Keratinocyte (primary cell): Measurements from ENCODE around the gene FHIT. TPM values are rescaled to one million over a fixed set of nuclear protein-coding genes. Genes with fewer than 3 reads are reported as not detected.
"Not testable (repeated sequence)": the region's sequence is repeated elsewhere in the genome, so short reads cannot be mapped to it uniquely, and the experiment has no call there.

Experiments used
- DNase-seq: peaks from one replicate; pipeline ENCODE4 v3.0.0-alpha.2; 2011; ENCODE audit warnings: low read depth, missing footprints, low spot score
- FAIRE-seq: peaks from 2 replicates; lab custom pipeline; 2011; peaks lifted over from hg19 to GRCh38; lab: Jason Lieb, UNC
- H2AFZ ChIP-seq: 2 replicates; pipeline ENCODE4 v1.6.0; 2012; ENCODE audit warnings: low read length, control low read depth, inconsistent platforms; ENCODE audit not compliant: control insufficient read depth
- H3K27ac ChIP-seq: 2 replicates; pipeline ENCODE4 v1.5.1; 2011; ENCODE audit warnings: low read length; ENCODE audit not compliant: control insufficient read depth, insufficient read depth
- H3K27me3 ChIP-seq: 3 replicates; pipeline ENCODE4 v1.6.0; 2011; ENCODE audit warnings: low read length; ENCODE audit not compliant: control insufficient read depth, insufficient read depth; ENCODE audit errors: extremely low read depth
- H3K36me3 ChIP-seq, 2 experiments: 2 replicates in 1 of 2; 3 replicates in 1 of 2; pipeline ENCODE4 v1.5.1; 2011; ENCODE audit warnings: low read length in 2 of 2, mild to moderate bottlenecking in 1 of 2; ENCODE audit not compliant: control insufficient read depth in 2 of 2, insufficient read depth in 2 of 2; ENCODE audit errors: extremely low read depth in 1 of 2
- H3K4me1 ChIP-seq: 3 replicates; pipeline ENCODE4 v1.5.1; 2011; ENCODE audit warnings: low read length; ENCODE audit not compliant: control insufficient read depth, insufficient read depth; ENCODE audit errors: extremely low read depth
- H3K4me2 ChIP-seq: 3 replicates; pipeline ENCODE4 v1.6.0; 2011; ENCODE audit warnings: low read depth, low read length; ENCODE audit not compliant: control insufficient read depth, insufficient read depth; ENCODE audit errors: extremely low read depth
- H3K4me3 ChIP-seq, 3 experiments: fragments of 200-600 bp in 1 of 3; sonication (generic) in 1 of 3; 2 replicates in 2 of 3; 3 replicates in 1 of 3; pipeline ENCODE4 v1.5.1; 2011 to 2016; ENCODE audit warnings: low read length in 3 of 3, mild to moderate bottlenecking in 3 of 3, control low read depth in 2 of 3, inconsistent platforms in 1 of 3, low read depth in 1 of 3, mixed read lengths in 1 of 3, mixed run types in 1 of 3, moderate library complexity in 1 of 3; ENCODE audit not compliant: control insufficient read depth in 2 of 3, insufficient read depth in 2 of 3; ENCODE audit errors: extremely low read depth in 1 of 3
- H3K79me2 ChIP-seq: 2 replicates; pipeline ENCODE4 v1.6.0; 2012; ENCODE audit warnings: low read length; ENCODE audit not compliant: control insufficient read depth, insufficient read depth
- H3K9ac ChIP-seq: 3 replicates; pipeline ENCODE4 v1.6.0; 2011; ENCODE audit warnings: low read length; ENCODE audit not compliant: control insufficient read depth, insufficient read depth; ENCODE audit errors: extremely low read depth
- H3K9me1 ChIP-seq: 3 replicates; pipeline ENCODE4 v1.6.0; 2011; ENCODE audit warnings: low read length; ENCODE audit not compliant: control insufficient read depth, insufficient read depth; ENCODE audit errors: extremely low read depth
- H3K9me3 ChIP-seq: 2 replicates; pipeline ENCODE4 v1.5.1; 2012; ENCODE audit warnings: low read depth, low read length; ENCODE audit not compliant: control insufficient read depth
- H4K20me1 ChIP-seq: 3 replicates; pipeline ENCODE4 v1.6.0; 2011; ENCODE audit warnings: low read length; ENCODE audit not compliant: control insufficient read depth, insufficient read depth; ENCODE audit errors: extremely low read depth
- EZH2 ChIP-seq: IDR thresholded peaks from one replicate; pipeline ENCODE4 v1.6.1; 2012; ENCODE audit warnings: inconsistent platforms, mild to moderate bottlenecking, low read length, moderate library complexity
- dilution Hi-C: fragments of 300-500 bp; cut with MboI; formaldehyde crosslinking; loops from one replicate; pipeline ENCODE4 v1.7.0; 2020; ENCODE audit warnings: low sequenced_read_pairs; ENCODE audit not compliant: extremely low pct_ligation_motif_present
- polyA plus RNA-seq, 5 experiments: library from polyadenylated mRNA; depleted of rRNA in 3 of 5; stranded (reverse) in 3 of 5; stranded (forward) in 1 of 5; unstranded in 1 of 5; fragments of >200 nt; gene quantifications; 1 replicate in 1 of 5; 2 replicates in 3 of 5; 3 replicates in 1 of 5; pipeline versions ENCODE4 v1.2.1 to v1.2.3, GENCODE V29; 2011 to 2012; ENCODE audit warnings: missing spikeins in 2 of 5, low read depth in 1 of 5, low replicate concordance in 1 of 5
- TF ChIP-seq, protein P1 (sequence below), 3 experiments: IDR thresholded peaks in 1 of 3; conservative IDR thresholded peaks in 1 of 3; optimal IDR thresholded peaks in 1 of 3; 2 replicates in 2 of 3; 3 replicates in 1 of 3; pipeline versions ENCODE3 to v1.5.1; 2011; ENCODE audit warnings: low read length in 3 of 3, mild to moderate bottlenecking in 3 of 3, moderate library complexity in 2 of 3, control low read depth in 1 of 3, inconsistent platforms in 1 of 3; ENCODE audit not compliant: insufficient read depth in 2 of 3; ENCODE audit errors: extremely low read depth in 1 of 3

FHIT gene
- polyA plus RNA-seq, 1 donor (not counting 4 experiments of a cell fraction or from before 2014, with no cell fraction given) = 2.2 TPM

DNA sequence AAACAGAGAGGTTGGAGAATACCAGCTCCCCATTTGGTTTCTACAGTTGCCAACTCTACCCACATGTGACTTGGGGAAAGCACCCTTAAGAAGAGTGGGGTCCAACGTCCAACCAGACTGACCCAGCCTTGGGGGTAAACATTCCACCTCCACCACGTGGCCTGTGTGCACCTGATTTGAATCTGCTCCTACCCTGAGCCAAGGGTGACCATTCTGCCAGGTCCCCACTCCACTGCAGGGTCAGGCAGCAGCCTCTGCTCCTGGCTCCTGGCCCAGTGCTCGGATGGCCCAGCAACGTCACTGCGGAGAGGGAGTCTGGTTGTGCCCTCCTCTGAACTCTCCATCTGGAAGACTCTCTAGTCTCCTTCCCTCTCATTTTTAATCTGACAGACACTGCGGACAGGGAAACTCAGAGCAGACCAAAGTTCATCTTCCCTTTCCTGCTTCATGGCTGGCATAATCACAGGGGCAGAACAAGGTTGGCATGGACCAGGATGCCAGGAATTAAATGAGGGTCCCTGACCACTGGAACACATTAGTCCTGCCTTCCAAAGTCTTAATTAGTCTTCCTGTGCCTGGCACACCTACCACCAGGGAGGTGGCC is 29.4 kb downstream of the FHIT start:
- Histone ChIP-seq H3K27ac (no peak overlapping the region), H3K79me2 (no peaks in the 10 kb centered on the region), H3K36me3 (no peaks in the 10 kb centered on the region), H2AFZ (no peak overlapping the region), H3K9me1 (no peaks in the 10 kb centered on the region), H3K4me3 (no peak overlapping the region), H3K4me1 (no peaks in the 10 kb centered on the region), H4K20me1 (no peaks in the 10 kb centered on the region), H3K27me3 (no peaks in the 10 kb centered on the region), H3K9me3 (no peaks in the 10 kb centered on the region), H3K4me2 (no peak overlapping the region), H3K9ac (no peak overlapping the region)
- FAIRE-seq (no peak), DNase-seq (no peak)
- TF ChIP-seq, protein P1, sequence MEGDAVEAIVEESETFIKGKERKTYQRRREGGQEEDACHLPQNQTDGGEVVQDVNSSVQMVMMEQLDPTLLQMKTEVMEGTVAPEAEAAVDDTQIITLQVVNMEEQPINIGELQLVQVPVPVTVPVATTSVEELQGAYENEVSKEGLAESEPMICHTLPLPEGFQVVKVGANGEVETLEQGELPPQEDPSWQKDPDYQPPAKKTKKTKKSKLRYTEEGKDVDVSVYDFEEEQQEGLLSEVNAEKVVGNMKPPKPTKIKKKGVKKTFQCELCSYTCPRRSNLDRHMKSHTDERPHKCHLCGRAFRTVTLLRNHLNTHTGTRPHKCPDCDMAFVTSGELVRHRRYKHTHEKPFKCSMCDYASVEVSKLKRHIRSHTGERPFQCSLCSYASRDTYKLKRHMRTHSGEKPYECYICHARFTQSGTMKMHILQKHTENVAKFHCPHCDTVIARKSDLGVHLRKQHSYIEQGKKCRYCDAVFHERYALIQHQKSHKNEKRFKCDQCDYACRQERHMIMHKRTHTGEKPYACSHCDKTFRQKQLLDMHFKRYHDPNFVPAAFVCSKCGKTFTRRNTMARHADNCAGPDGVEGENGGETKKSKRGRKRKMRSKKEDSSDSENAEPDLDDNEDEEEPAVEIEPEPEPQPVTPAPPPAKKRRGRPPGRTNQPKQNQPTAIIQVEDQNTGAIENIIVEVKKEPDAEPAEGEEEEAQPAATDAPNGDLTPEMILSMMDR (optimal IDR thresholded peaks at IDR 0.05 in 1 of 3, IDR thresholded peaks at IDR 0.05 in 1 of 3, conservative IDR thresholded peaks at IDR 0.05 in 1 of 3; ENCODE audit: extremely low read depth in 1 of 3, insufficient read depth in 2 of 3, low read length in 3 of 3) = no peak
- TF ChIP-seq EZH2 = no peak
- dilution Hi-C loops = no loop called here

DNA sequence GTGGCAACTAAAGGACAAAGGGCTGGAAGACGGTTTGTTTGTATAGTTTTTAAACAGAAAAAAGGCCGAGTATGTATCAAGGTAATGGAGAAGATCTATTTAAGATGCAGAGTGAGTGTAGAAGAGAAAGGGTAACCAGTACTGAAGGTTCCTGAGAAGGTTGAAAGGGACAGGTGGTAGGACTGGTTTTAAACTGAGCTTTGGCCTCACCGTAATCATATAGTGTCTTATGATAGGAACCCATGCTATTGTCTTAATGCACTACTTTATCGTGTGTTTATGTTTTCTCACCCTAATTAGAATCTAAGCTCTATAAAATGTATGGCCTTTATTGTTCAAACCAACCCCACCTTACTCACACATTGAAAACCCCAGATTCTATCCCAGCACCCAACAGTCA is 32.7 kb downstream of the FHIT start:
- Histone ChIP-seq H3K4me1 (no peaks in the 10 kb centered on the region), H3K9me3 (no peaks in the 10 kb centered on the region), H3K4me2 (no peak overlapping the region), H4K20me1 (no peaks in the 10 kb centered on the region), H2AFZ (no peak overlapping the region), H3K9me1 (no peaks in the 10 kb centered on the region), H3K27ac (no peak overlapping the region), H3K27me3 (no peaks in the 10 kb centered on the region), H3K4me3 (no peak overlapping the region), H3K9ac (no peak overlapping the region), H3K79me2 (no peaks in the 10 kb centered on the region), H3K36me3 (no peaks in the 10 kb centered on the region)
- TF ChIP-seq, protein P1 (optimal IDR thresholded peaks at IDR 0.05 in 1 of 3, IDR thresholded peaks at IDR 0.05 in 1 of 3, conservative IDR thresholded peaks at IDR 0.05 in 1 of 3; ENCODE audit: extremely low read depth in 1 of 3, insufficient read depth in 2 of 3, low read length in 3 of 3) = no peak
- TF ChIP-seq EZH2 = no peak
- FAIRE-seq = no peak
- dilution Hi-C loops = no loop called here
- DNase-seq = no peak

DNA sequence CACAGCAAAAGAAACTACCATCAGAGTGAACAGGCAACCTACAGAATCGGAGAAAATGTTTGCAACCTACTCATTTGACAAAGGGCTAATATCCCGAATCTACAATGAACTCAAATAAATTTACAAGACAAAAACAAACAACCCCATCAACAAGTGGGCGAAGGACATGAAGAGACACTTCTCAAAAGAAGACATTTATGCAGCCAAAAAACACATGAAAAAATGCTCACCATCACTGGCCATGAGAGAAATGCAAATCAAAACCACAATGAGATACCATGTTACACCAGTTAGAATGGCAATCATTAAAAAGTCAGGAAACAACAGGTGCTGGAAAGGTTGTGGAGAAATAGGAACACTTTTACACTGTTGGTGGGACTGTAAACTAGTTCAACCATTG is 35.1 kb downstream of the FHIT start:
- H3K79me2 ChIP-seq, H3K9ac ChIP-seq, H2AFZ ChIP-seq, H4K20me1 ChIP-seq, H3K4me2 ChIP-seq, H3K4me3 ChIP-seq, H3K27ac ChIP-seq, H3K9me3 ChIP-seq, H3K4me1 ChIP-seq, FAIRE-seq, H3K27me3 ChIP-seq, dilution Hi-C loops, H3K9me1 ChIP-seq, DNase-seq, H3K36me3 ChIP-seq: not testable (repeated sequence)
